Measurements from ENCODE around the gene FGGY.

FGGY gene

DNA sequence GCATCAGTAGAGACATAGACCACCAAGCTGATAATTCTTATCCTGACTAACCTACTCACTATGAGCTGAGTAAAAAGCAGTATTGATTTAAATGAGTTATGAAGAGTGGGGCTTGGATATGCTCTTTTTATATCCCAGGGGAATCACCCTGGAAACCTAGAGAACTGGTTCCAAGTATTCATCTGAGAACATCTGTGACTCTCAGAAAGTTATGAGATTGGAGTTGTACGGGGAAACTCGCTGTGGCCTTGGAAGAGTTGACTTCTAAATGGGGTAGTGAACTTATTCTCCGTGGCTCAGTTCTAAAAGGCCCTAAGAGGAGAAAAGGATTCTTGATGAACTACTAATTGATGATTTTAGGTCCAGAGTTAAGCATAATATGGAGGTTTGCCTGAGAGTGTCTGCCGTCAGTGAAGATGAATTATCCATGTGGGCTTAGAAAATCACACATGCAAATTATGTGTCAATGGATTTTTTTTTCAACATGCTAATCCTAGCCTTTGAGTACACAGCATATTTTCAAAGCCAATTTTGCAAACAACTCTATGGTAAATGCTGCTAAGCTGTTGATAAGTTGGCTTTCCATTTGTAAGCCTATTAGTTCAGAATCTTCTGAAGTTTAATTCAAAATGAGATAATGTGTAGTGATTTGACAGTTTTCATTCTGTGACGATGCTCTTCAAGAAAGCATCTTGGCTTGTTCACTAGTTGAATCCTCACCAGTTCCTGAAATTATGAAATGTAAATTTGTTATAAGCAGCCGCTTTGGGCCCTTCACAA, 122.7 kb downstream of the FGGY start:
- CTCF ChIA-PET = no interaction called here
- TF ChIP-seq, protein P1, sequence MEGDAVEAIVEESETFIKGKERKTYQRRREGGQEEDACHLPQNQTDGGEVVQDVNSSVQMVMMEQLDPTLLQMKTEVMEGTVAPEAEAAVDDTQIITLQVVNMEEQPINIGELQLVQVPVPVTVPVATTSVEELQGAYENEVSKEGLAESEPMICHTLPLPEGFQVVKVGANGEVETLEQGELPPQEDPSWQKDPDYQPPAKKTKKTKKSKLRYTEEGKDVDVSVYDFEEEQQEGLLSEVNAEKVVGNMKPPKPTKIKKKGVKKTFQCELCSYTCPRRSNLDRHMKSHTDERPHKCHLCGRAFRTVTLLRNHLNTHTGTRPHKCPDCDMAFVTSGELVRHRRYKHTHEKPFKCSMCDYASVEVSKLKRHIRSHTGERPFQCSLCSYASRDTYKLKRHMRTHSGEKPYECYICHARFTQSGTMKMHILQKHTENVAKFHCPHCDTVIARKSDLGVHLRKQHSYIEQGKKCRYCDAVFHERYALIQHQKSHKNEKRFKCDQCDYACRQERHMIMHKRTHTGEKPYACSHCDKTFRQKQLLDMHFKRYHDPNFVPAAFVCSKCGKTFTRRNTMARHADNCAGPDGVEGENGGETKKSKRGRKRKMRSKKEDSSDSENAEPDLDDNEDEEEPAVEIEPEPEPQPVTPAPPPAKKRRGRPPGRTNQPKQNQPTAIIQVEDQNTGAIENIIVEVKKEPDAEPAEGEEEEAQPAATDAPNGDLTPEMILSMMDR (IDR thresholded peaks at IDR 0.05; ENCODE audit: control extremely low read depth, extremely low read depth, low read depth, missing control alignments) = no peak
- no peak for DNase-seq (ENCODE audit: extremely low spot score)
- POLR2A ChIA-PET = no interaction called here

DNA sequence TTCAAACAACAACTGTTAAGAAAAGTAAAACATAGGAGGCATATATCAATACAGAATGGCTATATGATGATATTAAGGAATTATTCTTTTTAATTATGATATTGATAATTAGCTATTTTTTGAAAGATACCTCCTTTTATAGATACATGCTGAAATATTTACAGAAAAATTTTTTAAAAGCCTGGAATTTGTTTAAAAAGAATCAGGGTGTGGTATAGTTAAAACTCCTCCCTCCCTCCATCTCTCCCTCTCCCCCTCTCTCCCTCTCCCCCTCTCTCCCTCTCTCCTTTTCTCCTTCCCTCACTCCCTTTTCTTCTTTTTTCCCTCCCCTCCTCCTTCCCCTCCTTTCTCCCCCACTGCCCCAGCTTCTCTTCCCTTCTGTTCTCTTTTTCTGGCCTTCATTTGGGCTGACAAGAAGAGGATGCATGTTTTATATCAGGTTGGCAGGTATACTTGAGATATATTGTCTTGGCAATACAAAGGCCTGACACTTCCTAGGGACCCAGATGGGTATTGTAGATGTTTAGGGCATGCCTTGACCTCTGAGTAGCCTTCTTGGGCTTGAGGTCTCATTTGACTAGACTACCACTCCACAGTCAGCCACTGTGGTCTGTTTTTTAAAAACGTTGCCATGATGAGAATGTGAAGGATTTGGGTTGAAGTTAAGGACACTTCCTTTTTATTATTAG, 124.5 kb downstream of the FGGY start:
- TF ChIP-seq, protein P1 (IDR thresholded peaks at IDR 0.05; ENCODE audit: control extremely low read depth, extremely low read depth, low read depth, missing control alignments) = no peak
- POLR2A ChIA-PET = no interaction called here
- CTCF ChIA-PET = no interaction called here
- no peak for DNase-seq (ENCODE audit: extremely low spot score)

DNA sequence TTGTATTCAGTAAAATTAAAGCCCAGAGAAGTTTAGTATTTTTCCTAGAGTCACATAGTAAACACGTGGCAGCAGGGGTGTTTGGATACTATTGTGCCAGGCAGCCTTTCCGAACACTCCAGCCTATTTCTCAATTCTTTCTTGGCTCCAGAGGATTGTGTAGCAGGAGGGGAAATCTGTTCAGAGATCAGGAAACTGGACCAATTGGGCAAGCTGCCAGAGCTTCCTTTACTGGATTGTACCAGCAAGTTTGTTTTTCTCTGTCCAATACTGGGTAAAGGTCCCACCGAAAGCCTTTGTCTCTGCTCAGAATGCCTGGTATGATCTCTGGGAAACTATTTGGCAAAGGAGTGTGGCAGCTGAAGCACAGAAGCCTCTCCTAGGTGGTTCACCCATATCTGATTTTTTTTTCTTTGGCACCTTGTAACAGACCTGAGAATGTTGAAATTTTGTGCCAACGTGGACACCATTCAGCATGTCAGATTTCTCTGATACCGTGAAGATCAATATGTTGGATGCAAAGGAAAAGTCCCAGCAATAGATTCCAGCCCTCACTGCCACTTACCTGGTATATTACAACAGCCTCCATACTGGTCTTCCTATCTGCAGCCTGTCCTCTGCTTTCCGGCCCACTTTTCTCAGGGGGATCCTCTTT, 126.2 kb downstream of the FGGY start:
- ChIA-PET POLR2A (no interaction called here), CTCF (interaction anchor here (1.4 kb wide), 1 partner anchor 24 kb away, joined by 3 read pairs; no protein-coding TSS in a partner anchor)
- TF ChIP-seq, protein P1 (IDR thresholded peaks at IDR 0.05; ENCODE audit: control extremely low read depth, extremely low read depth, low read depth, missing control alignments) = no peak
- no peak for DNase-seq (ENCODE audit: extremely low spot score)

DNA sequence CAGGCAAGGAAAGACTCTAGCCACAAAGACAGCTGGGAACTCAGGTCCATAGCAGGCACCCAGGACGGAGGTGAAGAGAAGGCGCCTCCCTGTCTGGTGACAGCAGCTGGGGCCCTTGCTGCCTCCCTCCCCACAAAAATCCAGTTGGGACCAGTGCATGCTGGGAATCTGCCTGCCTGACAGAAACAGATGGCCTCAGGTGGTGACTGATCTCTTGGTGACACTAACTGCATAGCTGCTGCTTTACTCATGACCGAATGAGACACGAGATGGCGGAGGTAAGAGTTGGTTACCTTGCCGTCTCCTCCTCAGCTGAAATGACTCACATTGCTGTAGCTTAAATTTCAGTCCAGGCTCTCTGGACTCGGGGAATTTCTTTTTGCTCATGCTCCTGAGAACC, 130.3 kb downstream of the FGGY start:
- ChIA-PET POLR2A (no interaction called here), CTCF (interaction anchor here (1.3 kb wide), 1 partner anchor 14 kb away, joined by 3 read pairs; no protein-coding TSS in a partner anchor)
- TF ChIP-seq, protein P1 (IDR thresholded peaks at IDR 0.05; ENCODE audit: control extremely low read depth, extremely low read depth, low read depth, missing control alignments) = no peak
- DNase-seq (ENCODE audit: extremely low spot score) = no peak

DNA sequence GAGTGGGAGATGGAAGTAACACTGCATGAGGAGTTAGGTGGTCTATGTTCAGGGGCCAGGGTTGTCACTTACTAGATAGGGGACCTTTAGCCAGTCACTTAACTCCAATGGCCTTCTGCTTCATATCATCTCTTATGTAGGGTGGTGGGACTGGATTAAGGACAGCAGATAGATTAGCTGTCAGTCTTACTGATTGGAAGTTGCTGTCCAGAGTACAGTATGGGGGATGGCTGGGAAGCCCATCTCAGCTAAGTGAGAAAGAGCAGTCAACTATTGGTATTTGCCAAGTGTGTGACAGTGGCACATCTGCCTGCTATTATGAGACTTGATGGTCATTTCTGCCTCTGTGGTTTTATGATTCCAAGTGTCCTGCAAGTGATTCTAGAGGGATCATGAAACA, 130.9 kb downstream of the FGGY start:
- ChIA-PET CTCF (interaction anchor here (1.3 kb wide), 1 partner anchor 14 kb away, joined by 3 read pairs; no protein-coding TSS in a partner anchor), POLR2A (no interaction called here)
- TF ChIP-seq, protein P1 (IDR thresholded peaks at IDR 0.05; ENCODE audit: control extremely low read depth, extremely low read depth, low read depth, missing control alignments) = no peak
- no peak for DNase-seq (ENCODE audit: extremely low spot score)

DNA sequence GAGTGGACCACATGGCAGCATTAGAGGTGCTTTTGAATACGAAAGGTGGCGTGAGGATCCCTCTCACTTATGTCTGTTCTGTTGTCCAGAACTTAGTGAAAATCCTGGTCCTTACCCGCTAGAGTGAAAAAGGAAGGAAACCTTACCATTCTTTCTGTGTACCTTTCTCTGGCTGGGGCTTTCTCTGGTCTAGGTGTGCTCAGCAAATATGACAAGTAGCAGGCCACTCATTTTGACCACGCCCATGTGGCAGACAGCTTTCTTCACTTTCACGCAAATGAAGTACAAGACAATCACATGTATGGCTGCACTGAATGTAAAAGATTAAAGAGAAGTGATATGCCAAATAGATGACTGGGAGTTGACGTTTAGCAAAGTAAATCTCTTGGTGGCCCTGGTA, 131.9 kb downstream of the FGGY start:
- POLR2A ChIA-PET = no interaction called here
- TF ChIP-seq, protein P1 (IDR thresholded peaks at IDR 0.05; ENCODE audit: control extremely low read depth, extremely low read depth, low read depth, missing control alignments) = no peak
- DNase-seq (ENCODE audit: extremely low spot score) = no peak
- CTCF ChIA-PET = no interaction called here
